ENCODE measurements around the gene SLAMF9. TPM values are rescaled to one million over a fixed set of nuclear protein-coding genes. Genes with fewer than 3 reads are reported as not detected.

SLAMF9 gene
- total and polyA plus RNA-seq, 11 donors = 0.24 to 0.88 TPM; not detected in 9

GRCh38 chr1:159927849-159928431 lies 26.1 kb downstream of the SLAMF9 start:
- TF ChIP-seq CTCF (IDR thresholded peaks at IDR 0.05) (no peak), POLR2A (IDR thresholded peaks at IDR 0.05) (no peak)
- peaks cover 0 to 23% (median 10%) of the 10 kb centered on the region in 12 donors for H3K4me1 ChIP-seq
- no peak overlapping the region for H3K4me3 ChIP-seq
- peak in 1 of 5 donors; percentile 20 for DNase-seq
- no peaks in the 10 kb centered on the region for H3K9me3 ChIP-seq
- H3K36me3 ChIP-seq = no peaks in the 10 kb centered on the region
- WGBS, 4 donors = 80 to 88% (median 83%) methylated on average over 13 of the region's 13 CpGs
- no peak for ATAC-seq
- H3K27me3 ChIP-seq = no peaks in the 10 kb centered on the region
- intact Hi-C loops (cut with DNase I) = loop anchor here in 5 of 10 donors (5.0 to 10.0 kb wide), 3 partner anchors 73 to 913 kb away; no protein-coding TSS in a partner anchor
- H3K27ac ChIP-seq = no peak overlapping the region

- intact Hi-C loops (cut with DNase I) = loop anchor here in 5 of 10 donors (5.0 to 10.0 kb wide), 3 partner anchors 73 to 913 kb away; no protein-coding TSS in a partner anchor
- whole genome bisulfite sequencing, 4 donors = 91 to 97% (median 95%) methylated on average over 15 to 16 of the region's 16 CpGs
- ATAC-seq = no peak
Observed at GRCh38 chr1:159927211-159927848, 26.7 kb downstream of the SLAMF9 start.

GRCh38 chr1:159925719-159926078 lies 28.3 kb downstream of the SLAMF9 start:
- ATAC-seq (no peak), DNase-seq (peak in 2 of 5 donors; percentile 46 to 66)
- Histone ChIP-seq H3K4me3 (peak overlapping the region; percentile 64 to 99 (median 84)), H3K9me3 (no peaks in the 10 kb centered on the region), H3K27me3 (no peaks in the 10 kb centered on the region), H3K4me1 (peaks cover 0 to 45% (median 29%) of the 10 kb centered on the region in 12 donors), H3K27ac (peak overlapping the region; percentile 86 to 100 (median 97)), H3K36me3 (peaks cover 0 to 9% (median 3%) of the 10 kb centered on the region in 9 donors)
- intact Hi-C loops (cut with DNase I) = loop anchor here in 7 of 10 donors (2.0 to 10.0 kb wide), 5 partner anchors 35 to 911 kb away; no protein-coding TSS in a partner anchor
- TF ChIP-seq POLR2A (IDR thresholded peaks at IDR 0.05) (no peak), CTCF (IDR thresholded peaks at IDR 0.05) (no peak)
- WGBS, 4 donors = 0 to 6% (median 3%) methylated on average over 7 of the region's 7 CpGs

More at GRCh38 chr1:159927211-159927848, 26.7 kb downstream of the SLAMF9 start:
- peaks cover 0 to 29% (median 14%) of the 10 kb centered on the region in 12 donors for H3K4me1 ChIP-seq
- TF ChIP-seq POLR2A (IDR thresholded peaks at IDR 0.05) = no peak
- no peak for TF ChIP-seq CTCF (IDR thresholded peaks at IDR 0.05)
- no peaks in the 10 kb centered on the region for H3K9me3 ChIP-seq
- no peak overlapping the region for H3K27ac ChIP-seq
- peak in 1 of 5 donors; percentile 15 for DNase-seq
- no peak overlapping the region for H3K4me3 ChIP-seq
- no peaks in the 10 kb centered on the region for H3K36me3 ChIP-seq
- H3K27me3 ChIP-seq = no peaks in the 10 kb centered on the region
